Anterior cingulate cortex (tissue), 58 donors: Measurements from ENCODE around the gene PCGF2.

ENCODE experiments used
- DNase-seq, 58 donors: peaks; one replicate each; lab custom pipeline; 2025; lab: John Stamatoyannopoulos, UW

The PCGF2 gene

DNA sequence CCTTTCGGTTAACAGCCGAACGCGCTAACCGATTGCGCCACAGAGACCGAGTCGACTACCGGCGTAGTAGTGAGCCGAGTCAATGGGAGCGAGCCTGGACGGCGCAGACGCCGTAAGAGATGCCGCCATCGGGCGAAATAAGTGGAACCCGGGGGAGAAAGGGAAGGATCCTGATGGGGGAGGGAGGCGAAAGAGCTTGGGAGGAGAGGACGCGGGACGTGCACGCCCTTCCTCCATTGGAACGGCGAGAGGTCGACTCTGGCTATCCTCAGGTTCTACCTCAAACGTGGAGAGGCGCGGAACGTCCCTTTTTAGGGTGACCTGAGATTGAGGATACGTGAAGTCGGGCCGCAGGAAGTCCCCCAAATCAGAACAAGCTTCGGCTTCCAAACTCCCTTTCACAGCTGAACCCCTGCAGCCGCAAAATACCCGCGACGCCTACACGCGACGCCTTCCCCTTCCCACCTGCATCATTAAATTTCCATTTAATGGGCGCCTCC is 3.7 kb upstream of the PCGF2 start:
- peak in 55 of 58 donors; percentile 44 to 87 (median 70) for DNase-seq

DNA sequence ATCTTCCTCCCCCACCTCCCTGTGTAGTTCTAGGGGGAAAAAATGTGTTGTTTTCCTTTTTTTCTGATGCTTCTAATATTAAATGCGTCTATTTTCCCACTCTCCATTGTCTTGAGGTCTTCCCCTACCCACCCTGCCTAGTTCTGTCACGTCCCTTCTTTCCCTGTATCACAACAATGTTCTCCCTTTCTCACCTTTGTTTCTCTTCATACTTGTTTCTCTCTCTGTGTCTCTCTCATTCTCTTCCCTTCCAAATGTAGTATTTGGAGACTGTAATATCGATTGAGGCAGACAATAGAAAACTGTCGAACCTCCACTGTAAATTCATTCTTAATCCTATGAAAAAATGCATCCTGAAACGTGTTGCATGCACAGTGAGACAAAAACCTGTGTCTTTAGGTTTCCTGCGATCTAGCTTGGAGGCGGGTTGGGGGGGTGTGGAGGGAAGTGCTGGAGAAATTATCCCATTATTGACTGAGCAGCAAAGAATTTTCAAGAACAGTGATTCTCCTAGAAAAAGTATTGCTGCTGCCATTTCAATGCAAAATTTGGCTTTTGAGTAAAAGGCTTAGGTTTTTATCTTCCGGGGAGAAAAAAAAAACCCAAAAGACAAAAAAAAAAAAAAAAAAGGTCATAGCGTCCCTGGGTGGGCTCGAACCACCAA is 3.1 kb upstream of the PCGF2 start:
- no peak for DNase-seq

DNA sequence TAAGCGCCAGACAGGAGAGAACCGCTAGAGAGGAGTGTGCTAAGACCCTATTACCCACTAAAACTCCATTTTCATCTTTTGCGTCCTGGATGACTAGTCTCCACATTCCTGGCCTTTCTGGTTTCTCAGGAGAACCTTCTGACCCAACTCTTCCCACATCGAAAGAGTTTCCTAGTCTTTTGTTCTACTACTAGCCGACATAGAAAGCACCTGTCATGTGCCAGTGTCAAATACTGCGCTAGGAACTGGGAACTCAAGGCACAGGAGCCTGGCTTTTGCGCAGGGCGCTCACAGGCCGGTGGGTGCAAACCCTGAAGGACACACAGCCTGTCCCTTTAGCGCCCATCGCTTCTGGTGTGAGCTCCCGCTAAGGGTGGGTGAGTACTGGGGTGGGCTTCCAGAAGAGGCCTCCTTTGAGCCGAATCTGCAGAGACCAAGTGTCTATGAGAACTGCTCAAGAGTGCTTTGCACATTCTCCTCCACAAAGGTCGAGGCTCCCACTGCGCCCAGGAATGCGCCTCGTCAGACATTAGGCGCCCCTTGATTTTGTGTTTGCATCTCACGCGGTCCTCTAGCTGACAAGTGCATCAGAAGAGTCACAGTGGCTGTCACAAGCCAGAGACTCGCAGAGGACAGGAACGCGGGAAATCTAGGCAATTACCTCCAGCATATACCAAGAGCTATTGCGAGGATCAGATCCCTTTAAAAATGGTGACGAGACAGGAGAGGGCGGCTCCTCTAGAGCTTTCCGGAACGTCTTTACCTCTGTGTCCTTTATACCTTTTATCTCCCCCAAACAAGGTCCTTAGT is 2.4 kb upstream of the PCGF2 start:
- peak in 7 of 58 donors; percentile 17 to 55 (median 33) for DNase-seq

DNA sequence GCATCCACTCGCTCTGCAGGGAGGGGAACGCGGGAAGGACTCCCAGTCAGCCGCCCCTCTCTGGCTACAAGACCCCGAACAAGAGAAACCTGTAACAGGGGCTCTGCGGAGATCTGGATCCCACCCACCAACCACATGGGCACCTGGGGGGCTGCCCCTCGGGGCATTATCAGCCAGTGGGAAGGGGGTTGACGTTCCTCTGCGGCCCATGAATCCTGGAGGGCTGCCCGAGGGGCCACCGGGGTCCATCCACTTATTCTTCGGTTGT is 1.8 kb upstream of the PCGF2 start:
- no peak for DNase-seq

DNA sequence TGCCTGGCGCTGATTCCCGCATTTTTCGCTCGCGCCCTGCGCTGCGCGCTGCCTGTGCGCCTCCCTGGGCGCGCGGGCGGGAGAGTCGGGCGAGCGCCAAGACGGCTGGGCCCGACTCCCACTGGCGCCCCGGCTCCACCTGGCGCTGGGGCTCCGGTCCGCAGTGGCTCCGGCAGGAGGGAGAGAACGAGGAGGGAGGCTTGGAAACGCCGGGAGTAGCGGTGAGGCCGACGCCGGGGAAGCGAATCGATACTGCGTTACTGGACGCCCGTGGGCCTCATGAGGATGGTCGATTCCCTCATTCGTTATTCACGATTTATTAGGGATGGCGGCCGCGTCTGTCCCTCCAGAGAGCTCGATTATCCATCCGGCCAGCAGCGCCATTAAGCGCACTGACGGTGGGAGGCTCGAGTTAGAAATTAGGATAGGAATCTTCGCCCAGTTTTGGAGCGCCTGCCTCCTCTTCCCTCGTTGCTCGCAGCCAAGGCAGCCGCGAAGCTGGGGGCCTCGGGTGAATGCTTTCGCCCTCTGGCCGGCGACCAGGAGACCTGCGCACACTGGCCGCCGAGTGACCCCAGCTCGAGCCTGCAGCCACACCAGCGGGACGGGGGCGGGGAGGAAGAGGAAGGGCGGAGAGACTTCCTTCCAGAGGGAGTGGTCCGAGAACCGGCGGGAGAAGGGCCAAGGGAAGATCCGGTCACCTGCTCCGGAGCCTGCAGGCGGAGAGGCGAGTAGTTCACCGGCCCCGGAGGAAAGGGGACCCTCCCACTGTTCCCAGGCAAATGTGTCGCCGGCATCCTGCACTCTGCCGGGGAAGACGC is 1.3 kb upstream of the PCGF2 start:
- DNase-seq = peak in 29 of 58 donors; percentile 24 to 67 (median 42)

DNA sequence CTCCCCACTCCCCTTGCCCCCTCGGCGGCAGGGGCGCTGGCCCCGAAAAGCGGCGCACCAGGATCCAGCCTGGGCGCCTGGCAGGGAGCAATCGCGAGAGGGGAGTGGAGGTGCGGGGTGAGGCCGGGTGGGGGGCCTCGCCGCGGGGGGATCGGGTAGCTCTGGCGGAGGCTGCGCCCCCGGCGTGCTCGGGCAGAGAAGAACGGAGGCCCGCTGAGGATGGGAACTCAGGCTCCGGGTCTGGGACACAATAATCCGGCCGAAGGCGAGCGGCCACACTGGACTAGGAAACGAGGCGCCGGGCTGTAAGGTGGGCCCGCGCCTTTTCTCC is 721 bp upstream of the PCGF2 start:
- no peak for DNase-seq

DNA sequence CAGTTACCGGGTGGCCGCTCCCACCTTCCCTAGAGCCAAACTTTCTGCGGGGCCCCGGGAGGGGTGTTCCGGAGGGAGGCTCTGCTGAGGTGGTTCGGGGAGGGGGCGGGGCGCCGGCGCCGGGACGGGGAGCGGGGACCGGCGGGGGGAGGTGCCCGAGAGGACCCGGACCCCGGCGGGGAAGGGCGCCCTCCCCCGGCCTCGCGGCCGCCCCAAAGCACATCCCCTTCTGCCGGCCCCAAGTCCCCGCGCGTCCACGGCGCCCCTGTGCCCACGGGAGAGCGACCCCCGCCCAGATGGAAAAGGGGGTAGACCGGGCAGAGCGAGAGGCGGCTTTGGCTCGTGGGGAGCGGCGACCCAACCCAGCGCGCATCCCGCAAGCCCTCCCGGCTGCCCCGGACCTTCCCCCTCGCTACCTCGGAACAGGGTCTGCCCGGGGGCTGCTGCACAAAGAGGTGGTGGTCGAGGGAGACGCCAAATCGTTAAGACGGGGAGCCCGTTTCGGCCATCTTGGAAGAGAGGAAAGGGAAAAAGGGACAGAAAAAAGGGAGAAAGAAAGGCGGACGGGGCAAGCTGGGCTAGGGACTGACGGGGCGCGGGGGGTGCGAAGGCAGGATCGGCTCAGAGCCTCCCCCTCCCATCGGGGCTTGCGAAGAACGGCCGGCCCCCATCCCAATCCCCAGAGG is 530 bp downstream of the PCGF2 start:
- peak in 1 of 58 donors; percentile 48 for DNase-seq

DNA sequence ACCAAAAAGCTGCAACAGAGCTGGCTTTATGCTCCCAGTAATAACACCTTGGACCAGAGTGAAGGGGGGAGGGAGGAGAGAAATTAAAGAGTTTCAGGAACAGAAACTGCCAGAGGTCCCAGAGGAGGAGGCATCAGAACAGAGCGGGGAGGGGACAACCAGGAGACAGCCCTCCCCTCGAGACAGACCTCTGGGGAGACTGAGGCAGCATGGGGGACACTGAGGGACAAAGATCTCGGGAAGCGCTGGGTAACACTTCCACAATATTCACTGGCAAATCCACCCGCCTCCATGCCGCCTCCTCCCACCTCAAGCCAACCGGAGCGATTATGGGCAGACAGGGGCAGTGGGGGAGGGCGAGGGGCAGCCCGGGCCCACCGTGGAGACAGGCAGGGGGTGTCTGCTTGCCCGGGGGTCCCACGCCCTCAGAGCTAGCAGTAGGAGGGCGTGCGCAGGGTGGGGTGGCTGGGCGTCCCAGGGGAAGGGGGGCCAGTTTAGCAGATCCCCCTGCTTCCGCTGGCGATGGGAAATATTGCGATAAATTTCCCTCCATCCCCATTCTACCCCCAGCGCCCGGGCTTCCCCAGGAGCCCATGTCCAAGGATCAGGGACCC is 1.2 kb downstream of the PCGF2 start:
- DNase-seq = no peak

DNA sequence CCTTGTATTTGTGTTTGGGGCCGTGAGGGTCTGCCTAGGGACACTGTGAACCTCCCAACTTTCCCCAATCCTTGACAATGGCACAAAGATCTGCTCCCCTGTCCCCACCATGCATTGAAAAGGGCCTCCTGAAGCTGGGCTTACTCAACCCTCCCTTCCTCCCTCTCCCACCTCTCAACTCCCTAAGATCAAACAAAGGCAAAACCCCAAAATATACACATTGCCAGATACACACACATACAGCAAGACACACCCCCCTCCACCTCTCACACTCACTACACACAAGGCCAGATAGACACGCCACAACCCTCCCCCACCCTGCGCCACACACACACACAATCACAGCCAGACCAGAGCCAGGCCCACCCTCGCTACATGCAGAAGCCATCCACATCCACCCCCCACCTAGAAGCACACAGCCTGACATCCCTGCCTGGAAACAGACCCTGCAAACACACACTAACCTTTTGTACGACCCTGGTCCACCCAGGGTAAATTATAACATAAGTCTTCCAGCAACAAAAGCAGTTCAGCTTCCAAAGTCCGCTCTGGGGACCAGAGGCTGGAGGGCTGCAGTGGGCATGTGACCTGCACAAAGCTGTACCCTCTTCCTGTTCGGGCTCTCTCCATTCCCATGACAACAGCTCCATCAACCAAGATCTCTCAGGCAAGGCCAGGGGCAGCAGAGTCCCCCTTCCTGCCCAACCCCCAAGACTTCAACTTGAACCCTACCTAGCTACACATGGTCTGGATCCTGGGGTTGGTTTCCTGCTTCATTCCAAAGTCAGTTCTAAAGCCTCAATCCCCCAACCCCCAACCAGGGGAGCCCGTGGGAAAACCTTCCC is 1.9 kb downstream of the PCGF2 start:
- no peak for DNase-seq

DNA sequence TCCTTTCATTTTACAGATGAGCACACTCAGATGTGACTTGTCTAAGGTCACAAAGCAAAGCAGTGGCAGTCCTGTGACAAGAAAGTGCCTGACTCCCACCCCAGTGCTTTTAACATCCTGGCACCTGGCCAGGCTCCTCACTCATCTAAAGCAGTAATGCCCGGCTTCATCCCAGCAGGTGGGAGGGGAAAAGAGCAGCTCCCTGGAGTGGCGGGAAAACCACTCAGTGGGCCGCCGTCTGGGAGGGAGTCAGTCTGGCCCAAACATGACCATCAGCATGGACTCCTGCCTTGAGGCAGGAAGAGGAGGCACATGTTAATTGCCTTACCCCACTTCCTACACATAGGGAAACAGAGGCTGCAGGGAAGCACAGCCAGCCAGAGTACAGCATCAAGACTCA is 2.6 kb downstream of the PCGF2 start:
- DNase-seq = peak in 1 of 58 donors; percentile 15

DNA sequence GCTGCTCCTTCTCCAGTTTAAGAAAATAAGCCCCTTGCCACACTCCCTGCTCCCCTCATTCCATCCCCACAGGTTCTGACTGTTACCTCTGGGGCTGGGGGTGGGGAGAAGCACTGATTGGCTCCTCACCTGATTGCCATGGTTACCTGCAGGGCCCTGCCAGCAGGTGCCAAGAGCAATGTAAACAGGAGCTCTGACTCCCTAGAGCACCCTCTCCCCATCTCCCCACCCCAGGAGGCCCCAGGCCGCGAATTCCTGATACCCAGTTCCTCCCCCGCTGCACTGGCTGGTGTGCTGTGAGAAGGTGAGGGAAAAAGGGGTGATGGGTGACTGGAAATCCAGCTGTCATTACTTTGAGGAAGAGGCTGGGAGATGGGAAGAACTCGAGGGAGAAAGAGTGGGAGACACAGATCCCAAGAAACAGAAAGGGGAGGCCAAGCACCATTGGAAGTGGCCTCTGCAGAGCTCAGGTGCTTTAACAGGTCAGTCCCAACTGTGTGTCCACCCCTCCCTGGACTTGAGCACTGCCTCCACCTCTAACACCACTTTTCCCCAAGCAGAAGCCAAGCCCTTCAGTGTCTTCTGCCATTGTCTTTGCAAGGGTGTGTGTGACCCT is 4.5 kb downstream of the PCGF2 start:
- DNase-seq = no peak

DNA sequence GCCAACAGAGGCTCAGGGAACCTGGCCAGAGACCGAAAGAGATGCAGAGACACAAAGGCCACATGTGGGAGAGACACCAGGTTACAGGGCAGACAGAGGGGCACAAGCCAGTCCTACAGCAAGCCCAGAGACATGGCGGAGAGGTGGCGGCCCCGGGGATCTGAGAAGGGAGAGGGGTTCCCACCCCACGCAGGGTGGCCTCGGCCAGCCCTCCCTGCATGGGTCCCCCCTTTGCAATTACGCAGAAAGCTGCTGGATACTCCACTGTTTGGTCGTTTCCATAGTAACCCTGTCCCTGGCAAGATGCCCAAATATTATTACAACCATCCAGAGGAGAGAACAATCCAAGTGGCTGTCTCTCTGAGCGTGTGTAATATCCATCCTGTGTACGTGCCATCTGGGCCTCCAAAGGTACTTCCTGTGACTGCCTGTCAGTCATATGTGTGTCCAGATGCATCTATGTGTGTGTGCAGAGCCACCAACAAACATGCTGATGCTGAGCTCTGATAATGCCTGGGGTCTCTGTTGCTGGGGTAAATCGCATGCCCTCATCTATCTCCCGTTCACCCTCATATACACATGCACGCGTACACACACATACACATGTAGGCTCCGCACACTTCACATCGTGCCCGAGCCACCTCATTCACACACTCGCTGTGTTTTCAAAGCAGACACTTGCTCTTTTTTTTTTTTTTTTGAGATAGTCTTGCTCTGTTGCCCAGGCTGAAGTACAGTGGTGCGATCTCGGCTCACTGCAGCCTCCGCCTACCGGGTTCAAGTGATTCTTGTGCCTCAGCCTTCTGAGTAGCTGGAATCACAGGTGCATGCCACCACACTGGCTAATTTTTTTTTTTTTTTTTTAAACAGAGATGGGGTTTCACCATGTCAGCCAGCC is 5.5 kb downstream of the PCGF2 start:
- peak in 6 of 58 donors; percentile 19 to 42 (median 40) for DNase-seq

DNA sequence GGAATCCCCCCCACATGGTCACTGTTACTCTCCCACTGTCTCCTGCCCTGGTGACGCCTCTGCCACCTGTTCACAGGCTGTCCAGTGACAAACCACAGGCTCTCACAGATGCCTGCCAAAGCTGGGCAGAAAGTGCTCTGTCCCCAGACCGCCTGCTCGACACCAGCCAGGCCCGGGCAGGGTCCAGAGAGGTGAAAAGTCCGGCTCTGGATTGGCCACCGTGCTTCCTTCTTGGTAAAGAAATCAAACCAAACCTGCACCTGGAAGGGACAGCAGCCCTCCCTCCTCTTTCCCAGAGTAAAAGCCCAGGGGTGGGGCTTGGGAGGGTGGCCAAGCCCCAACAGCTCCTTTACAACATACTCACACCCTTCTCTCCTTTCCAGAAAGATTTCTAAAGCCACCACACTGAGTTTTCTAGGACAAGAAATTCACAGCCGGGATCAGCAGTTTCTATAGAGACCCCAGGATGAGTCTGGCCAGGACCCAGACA is 6.2 kb downstream of the PCGF2 start:
- DNase-seq = peak in 2 of 58 donors; percentile 26 to 31

DNA sequence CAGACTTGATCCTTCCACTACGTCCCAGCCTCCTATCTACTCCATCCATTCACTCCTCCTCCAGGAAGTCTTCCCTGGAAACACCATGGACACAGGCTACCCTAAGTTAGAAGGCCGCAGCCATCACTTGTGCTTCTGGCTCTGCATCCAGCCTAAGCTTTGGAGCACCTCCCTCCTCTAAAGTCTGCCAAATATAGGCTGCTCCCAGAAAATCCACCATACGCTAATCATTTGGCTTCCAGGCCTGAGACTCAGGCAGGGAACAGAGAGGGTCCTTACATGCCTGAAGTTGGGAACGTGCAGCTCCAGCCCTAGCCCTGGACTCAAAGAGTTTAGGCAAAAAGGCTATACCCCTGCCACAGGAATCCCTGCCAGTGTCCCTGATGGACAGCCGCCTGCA is 6.7 kb downstream of the PCGF2 start:
- no peak for DNase-seq

DNA sequence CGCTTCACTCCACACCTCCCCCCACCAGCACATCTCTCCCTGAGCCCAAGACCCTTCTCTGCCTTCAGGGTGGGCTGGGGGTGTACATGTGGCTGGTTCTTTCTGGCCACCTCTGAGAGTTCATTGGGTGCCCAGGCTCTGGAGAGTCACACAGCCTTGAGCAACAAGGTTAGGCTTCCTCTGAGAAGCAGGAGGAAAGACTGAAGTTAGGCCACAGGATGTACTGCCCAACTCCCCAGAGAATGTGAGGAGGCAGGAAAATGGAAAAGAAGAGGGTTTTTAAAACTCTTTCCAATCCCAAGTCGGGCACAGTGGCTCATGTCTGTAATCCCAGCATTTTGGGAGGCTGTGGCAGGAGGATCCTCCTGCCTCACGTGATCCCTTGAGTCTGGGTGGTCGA is 7.3 kb downstream of the PCGF2 start:
- no peak for DNase-seq

DNA sequence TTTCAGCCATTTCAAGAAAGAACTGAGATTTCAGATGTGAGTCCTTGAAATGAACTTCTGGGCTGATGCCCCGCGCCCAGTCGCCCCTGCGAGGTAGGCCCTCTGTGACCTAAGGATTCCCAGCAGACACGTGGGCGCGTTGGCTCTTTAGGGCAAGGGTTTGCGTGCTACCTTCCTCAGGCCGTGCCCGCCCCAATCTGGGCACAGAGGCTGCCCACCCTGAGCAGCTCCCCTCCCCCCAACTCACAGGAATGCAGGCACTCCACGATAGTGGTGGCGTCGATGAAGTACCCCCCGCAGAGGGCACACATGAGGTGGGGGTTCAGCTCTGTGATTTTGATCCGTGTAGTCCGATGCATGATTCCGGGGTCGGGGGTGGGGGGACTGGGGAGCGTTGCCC is 8.1 kb downstream of the PCGF2 start:
- DNase-seq = no peak

DNA sequence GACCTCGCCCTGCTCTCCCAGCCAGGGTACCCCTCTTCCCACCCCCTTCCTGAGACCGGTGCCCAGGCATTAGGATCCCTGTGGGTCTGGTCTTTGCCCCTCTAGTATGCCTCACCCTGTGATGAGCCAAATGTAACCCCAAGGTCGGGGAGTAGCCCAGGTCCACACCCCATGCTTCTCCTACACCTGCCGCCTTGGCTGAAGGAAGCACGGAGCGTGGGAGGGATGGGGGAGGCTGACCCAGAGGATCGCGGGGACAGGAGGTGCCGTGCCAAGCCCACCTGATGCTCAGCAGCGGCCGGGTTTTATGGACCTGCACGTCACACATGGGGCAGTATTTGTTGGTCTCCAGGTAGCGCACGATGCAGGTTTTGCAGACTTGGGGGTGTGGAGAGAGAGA is 8.8 kb downstream of the PCGF2 start:
- DNase-seq = no peak

DNA sequence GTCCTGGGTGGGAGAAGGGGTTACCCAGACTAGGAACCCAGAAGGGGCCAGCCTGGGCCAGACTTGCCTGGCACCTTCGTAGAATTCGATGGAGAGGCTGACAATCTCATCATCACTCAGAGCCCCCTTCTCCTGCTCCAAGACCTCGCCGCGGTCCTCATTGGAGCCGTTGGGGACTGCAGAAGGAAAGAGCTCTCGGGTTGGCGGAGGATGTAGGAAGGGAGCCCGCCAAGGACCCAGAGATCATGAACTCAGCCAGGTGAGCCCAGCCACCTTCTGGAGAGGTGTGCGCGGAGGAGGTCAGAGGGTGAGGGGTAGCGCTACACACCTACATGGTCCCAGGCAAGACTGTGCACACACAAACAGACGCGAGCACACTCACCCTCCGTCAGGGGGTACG is 9.4 kb downstream of the PCGF2 start:
- DNase-seq = no peak
